ENCODE results near the gene XRCC3.
"Not testable (repeated sequence)": the region's sequence is repeated elsewhere in the genome, so short reads cannot be mapped to it uniquely, and the experiment has no call there.

The XRCC3 gene

DNA sequence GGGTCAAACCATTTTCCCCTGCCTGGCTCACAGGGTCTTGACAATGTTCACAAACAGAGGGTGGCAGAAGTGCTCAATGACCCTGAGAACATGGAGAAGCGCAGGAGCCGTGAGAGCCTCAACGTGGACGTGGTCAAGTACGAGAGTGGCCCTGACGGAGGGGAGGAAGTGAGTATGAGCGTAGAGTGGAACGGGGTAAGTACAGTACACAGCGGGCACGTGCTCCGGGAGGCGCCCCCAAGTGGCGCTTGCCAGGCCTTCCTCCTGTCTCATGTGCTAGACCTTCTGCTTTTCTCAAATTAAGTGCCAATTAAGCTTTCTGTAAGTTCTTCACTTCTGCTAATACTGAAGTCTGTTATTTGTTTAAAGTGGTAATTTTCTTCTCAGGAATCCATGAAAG lies 35.9 kb downstream of the XRCC3 start:
- H3K27ac ChIP-seq, result no peak overlapping the region
- DNase-seq (ENCODE audit: low read depth, low spot score), result no peak

DNA sequence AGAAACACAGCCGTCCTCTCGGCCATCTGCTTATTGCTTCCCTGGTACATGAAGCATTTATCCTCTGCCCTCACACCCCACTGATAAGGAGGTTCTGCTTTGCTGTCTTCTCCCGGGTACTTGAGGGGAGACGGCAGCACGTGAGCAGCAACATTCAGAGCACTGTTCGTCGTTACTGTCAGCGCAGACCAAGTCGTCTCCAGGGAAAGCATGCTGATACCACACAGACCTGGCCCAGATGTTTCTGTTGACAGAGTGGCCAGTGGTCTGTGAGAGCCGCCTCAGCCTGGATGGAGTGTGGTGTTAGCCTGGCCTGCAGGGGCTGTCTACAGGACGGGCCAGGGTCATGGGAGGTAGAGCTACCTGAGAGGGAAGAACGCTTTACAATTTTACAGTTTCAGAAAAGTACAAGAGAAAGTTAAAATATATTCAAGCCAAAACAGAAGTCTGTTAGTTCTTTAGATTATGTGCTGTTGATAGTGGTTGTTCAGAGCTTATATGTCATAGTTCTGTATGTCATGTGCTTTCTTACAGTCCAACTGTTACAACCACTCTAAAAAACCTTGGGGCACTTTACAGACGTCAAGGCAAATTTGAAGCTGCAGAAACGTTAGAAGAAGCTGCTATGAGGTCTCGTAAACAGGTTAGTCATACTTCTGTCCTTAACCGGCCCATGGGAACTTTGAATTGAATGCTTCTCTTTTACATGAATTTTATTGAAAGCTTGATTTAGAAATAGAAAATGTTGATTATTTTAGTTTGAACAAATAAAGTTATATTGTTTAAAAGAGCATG lies 38.2 kb downstream of the XRCC3 start:
- H3K27ac ChIP-seq, result no peak overlapping the region
- no peak for DNase-seq (ENCODE audit: low read depth, low spot score)

GRCh38 chr14:103675957-103676356 lies 39.3 kb downstream of the XRCC3 start:
- H3K27ac ChIP-seq, result no peak overlapping the region
- DNase-seq (ENCODE audit: low read depth, low spot score), result no peak

- no peak overlapping the region for H3K27ac ChIP-seq
- no peak for DNase-seq (ENCODE audit: low read depth, low spot score)
These were observed 43.3 kb downstream of the XRCC3 start for GRCh38 chr14:103671911-103672310.

- no peak for DNase-seq (ENCODE audit: low read depth, low spot score)
- H3K27ac ChIP-seq, result no peak overlapping the region
These were observed 45.9 kb downstream of the XRCC3 start for GRCh38 chr14:103669370-103669769.

DNA sequence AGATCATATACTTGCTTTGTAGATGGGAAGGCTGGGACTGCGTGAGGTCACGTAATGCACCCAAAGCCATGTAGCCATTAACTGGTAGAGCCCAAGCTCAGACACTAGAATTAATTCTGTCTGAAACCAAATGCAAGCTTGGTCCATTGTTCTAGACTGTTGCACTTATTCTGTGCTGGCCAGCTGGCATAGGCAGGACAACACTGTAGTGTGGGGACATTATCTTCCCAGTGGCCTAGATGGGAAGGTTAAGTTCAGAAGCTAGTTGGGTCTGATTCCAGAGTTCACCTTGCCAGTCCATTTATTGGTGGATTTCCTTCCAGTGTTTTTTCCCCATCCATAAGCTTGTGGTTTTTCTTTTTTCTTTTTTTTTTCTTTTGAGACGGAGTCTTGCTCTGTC lies 47.1 kb downstream of the XRCC3 start:
- H3K27ac ChIP-seq, result no peak overlapping the region
- no peak for DNase-seq (ENCODE audit: low read depth, low spot score)

GRCh38 chr14:103667671-103668070 lies 47.6 kb downstream of the XRCC3 start:
- DNase-seq (ENCODE audit: low read depth, low spot score), result no peak

GRCh38 chr14:103663506-103663905 lies 51.7 kb downstream of the XRCC3 start:
- DNase-seq (ENCODE audit: low read depth, low spot score), result no peak
- peak overlapping the region; percentile 45 for H3K27ac ChIP-seq

More at GRCh38 chr14:103667671-103668070, 47.6 kb downstream of the XRCC3 start:
- no peak overlapping the region for H3K27ac ChIP-seq

- no peak overlapping the region for H3K27ac ChIP-seq
- DNase-seq (ENCODE audit: low read depth, low spot score), result no peak
These were observed 52.7 kb downstream of the XRCC3 start for GRCh38 chr14:103662591-103662990.

DNA sequence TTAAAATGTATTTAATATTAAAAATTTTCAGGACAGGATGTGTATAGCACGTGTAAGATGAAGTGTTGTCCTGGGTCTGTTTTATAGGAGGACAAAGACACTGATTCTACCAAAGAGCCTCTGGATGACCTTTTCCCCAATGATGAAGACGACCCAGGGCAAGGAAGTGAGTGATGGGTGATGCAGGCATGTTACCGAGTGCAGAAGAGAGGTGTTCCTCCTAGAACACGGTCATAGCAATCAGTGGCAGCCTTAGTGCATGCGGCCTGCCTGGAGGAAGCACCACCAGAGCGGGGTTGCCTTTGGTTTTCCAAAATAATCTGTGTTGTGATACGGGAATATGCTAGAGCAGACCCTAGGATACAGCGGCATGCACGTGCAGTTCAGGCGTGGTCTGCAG lies 53.2 kb downstream of the XRCC3 start:
- no peak for DNase-seq (ENCODE audit: low read depth, low spot score)
- H3K27ac ChIP-seq, result no peak overlapping the region

DNA sequence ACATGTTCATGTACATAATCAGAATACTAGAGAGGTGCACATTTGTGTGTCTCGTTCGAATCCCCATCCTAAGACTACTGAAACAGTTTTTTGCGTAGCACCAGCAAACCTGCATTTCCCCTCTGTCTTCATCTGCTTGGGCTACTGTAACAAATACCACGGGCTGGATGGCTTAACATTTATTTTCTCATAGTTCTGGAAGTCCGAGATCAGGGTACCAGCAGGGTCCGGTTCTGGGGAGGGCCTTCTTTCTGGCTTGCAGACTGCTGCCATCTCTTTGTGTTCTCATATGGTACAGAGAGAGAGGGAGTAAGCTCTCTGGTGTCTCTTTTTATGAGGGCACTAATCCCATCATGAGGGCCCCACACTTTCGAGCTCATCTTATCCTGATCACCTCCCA lies 55.6 kb downstream of the XRCC3 start:
- no peak overlapping the region for H3K27ac ChIP-seq
- DNase-seq (ENCODE audit: low read depth, low spot score), result no peak

DNA sequence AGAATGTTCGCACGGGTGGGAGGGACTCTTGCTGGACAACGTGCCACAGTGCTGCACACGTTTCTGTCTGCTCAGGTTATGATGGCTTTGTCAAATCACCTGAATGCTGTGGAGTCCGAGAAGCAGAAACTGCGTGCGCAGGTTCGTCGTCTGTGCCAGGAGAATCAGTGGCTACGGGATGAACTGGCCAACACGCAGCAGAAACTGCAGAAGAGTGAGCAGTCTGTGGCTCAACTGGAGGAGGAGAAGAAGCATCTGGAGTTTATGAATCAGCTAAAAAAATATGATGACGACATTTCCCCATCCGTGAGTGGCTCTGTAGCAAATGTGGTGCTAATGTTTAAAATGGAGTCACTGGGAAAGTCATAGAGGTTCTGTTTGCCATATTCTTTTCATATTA lies 57.8 kb downstream of the XRCC3 start:
- DNase-seq (ENCODE audit: low read depth, low spot score), result no peak
- no peak overlapping the region for H3K27ac ChIP-seq

- peak overlapping the region; percentile 79 for H3K27ac ChIP-seq
These were observed 58.5 kb downstream of the XRCC3 start for GRCh38 chr14:103656756-103657133.

DNA sequence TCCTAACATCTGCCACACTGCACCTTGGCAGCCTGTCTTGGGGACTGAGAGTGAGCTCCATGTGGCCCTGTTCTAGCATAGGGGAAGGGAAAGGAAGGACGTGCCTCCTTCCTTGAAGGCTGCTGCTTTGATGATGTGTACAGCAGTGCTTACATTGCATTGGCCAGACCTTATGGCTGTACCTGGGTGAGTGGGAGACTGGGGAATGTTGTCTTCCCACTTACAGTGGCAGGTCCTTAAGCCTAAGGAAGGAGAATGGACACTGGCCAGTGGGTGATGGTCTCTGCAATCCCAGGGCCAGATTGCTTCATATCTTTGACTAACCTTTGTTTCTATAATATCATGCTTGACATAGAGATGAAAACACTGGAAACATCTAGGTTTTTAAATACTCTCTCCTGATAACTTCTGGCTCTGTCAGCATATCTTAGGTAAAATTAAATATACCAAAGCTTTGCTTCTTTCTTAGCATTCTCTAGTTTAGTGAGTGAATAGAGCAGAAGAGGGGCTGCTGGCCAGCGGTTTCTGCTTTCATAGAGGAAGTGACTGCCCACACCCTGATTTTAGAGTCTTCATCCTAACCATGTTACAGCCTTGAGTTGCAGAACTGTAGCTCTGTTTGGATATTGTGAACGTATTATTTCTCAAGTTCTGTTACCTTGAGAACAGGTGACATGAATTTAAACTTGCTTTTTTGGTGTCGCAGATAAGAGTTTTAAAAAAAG lies 59.1 kb downstream of the XRCC3 start:
- no peak for DNase-seq (ENCODE audit: low read depth, low spot score)
- H3K27ac ChIP-seq, result peak overlapping the region; percentile 79

More at GRCh38 chr14:103656756-103657133, 58.5 kb downstream of the XRCC3 start:
- DNase-seq (ENCODE audit: low read depth, low spot score), result no peak

DNA sequence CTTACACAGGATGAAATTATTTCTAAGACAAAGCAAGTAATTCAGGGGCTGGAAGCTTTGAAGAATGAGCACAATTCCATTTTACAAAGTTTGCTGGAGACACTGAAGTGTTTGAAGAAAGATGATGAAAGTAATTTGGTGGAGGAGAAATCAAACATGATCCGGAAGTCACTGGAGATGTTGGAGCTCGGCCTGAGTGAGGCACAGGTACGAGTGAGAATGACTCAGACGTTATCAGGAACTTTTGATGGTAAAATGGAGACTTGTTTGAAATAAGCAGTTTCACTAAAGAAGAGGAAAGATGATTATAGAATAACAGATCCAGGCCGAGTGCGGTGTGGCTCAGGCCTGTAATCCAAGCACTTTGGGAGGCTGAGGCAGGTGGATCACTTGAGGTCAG lies 60.6 kb downstream of the XRCC3 start:
- no peak for DNase-seq (ENCODE audit: low read depth, low spot score)
- peak overlapping the region; percentile 79 for H3K27ac ChIP-seq

- H3K27ac ChIP-seq, result peak overlapping the region; percentile 79
- DNase-seq (ENCODE audit: low read depth, low spot score), result no peak
These were observed 61.4 kb downstream of the XRCC3 start for GRCh38 chr14:103653805-103654204.

DNA sequence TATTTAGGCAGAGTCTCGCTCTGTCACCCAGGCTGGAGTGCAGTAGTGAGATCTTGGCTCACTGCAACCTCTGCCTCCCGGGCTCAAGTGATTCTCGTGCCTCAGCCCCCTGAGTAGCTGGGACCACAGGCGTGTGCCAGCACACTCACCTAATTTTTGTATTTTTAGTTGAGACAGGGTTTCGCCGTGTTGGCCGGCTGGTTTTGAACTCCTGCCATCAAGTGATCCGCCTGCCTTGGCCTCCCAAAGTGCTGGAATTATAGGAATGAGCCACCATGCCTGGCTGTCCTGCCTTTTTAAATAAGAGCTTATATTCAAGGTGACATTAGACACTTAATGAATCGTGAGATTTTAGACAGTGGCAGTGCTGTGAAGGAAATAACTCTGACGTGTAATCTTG lies 61.9 kb downstream of the XRCC3 start:
- peak overlapping the region; percentile 79 for H3K27ac ChIP-seq
- not testable (repeated sequence) for DNase-seq (ENCODE audit: low read depth, low spot score)

- DNase-seq (ENCODE audit: low read depth, low spot score), result no peak
- H3K27ac ChIP-seq, result peak overlapping the region; percentile 79
These were observed 62.4 kb downstream of the XRCC3 start for GRCh38 chr14:103652806-103653205.

- H3K27ac ChIP-seq, result peak overlapping the region; percentile 79
- no peak for DNase-seq (ENCODE audit: low read depth, low spot score)
These were observed 63.7 kb downstream of the XRCC3 start for GRCh38 chr14:103651585-103651984.

DNA sequence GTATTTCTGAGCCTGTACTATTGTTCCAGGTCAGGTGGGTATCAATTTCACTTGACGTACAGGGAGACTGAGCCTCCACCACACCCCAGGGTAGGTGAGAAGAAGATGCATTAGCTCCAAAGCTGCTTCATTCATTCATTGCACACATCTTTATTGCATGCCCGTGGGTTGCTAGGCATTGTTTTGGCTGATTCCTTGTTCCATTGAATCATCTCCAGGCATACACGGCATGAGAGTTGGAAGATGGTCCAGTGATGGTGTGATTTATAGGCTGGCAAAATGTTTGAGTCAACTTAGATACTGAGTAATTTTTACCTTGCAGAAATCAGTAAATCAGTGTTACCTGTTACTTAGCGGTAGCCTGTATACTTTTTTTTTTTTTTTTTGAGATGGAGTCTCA lies 65.0 kb downstream of the XRCC3 start:
- DNase-seq (ENCODE audit: low read depth, low spot score), result no peak
- H3K27ac ChIP-seq, result no peak overlapping the region

- no peak overlapping the region for H3K27ac ChIP-seq
- no peak for DNase-seq (ENCODE audit: low read depth, low spot score)
These were observed 66.2 kb downstream of the XRCC3 start for GRCh38 chr14:103649001-103649400.

Data from epithelial cell of prostate (primary cell).